BLaER1 treated with 17β-estradiol and CSF1 and Interleukin-3, amounts not matched to agents 10 nM and 100 nM (cell line): ENCODE measurements around the gene MAGI1.
A peak's percentile ranks its signal among the peaks of the same experiment; 100 is the strongest.
"Not testable (repeated sequence)": the region's sequence is repeated elsewhere in the genome, so short reads cannot be mapped to it uniquely, and the experiment has no call there.

Source experiments
- H3K27ac ChIP-seq, 11 experiments: shearing (Covaris generic); formaldehyde crosslinking; 2 replicates each; pipeline ENCODE4 v1.8.1; 2022
- H3K27me3 ChIP-seq, 11 experiments: shearing (Covaris generic); formaldehyde crosslinking; 2 replicates each; pipeline ENCODE4 v1.8.1; 2022
- H3K36me3 ChIP-seq, 11 experiments: shearing (Covaris generic); formaldehyde crosslinking; 2 replicates each; pipeline ENCODE4 v1.8.1; 2022
- H3K4me1 ChIP-seq, 10 experiments: shearing (Covaris generic); formaldehyde crosslinking; 2 replicates each; pipeline ENCODE4 v1.8.1; 2022
- H3K4me2 ChIP-seq, 11 experiments: shearing (Covaris generic); formaldehyde crosslinking; 2 replicates each; pipeline ENCODE4 v1.8.1; 2022
- H3K4me3 ChIP-seq, 10 experiments: shearing (Covaris generic); formaldehyde crosslinking; 2 replicates each; pipeline ENCODE4 v1.8.1; 2022
- H3K9ac ChIP-seq, 11 experiments: shearing (Covaris generic); formaldehyde crosslinking; 2 replicates each; pipeline ENCODE4 v1.8.1; 2022
- H3K9me3 ChIP-seq, 11 experiments: shearing (Covaris generic); formaldehyde crosslinking; replicated peaks in 1 of 11; 2 replicates each; pipeline ENCODE4 v1.8.1; 2022
- H4K20me1 ChIP-seq, 11 experiments: shearing (Covaris generic); formaldehyde crosslinking; 2 replicates each; pipeline ENCODE4 v1.8.1; 2022
- Cebpa-rat ChIP-seq, 11 experiments: shearing (Covaris generic); IDR thresholded peaks; 2 replicates each; pipeline ENCODE4 v1.8.1; 2022

The MAGI1 gene

DNA sequence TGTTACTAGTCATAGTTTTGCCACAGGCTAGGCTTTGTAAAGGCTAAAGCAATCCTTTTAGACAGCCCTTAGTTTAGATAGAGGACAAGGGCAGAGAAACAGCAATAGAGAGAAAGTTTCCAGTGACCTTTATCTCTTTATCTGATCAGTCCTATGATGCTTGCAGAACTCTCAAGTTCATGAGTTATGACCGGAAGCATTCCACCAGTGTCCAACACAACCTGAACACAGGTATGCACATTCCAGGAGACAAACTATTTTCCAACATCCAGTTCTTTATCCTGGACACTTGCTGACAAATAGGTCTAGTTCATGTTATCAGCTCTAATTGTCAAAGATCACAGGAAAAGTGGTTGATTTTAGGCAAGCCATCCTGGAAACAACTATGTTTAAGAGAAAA lies 422.2 kb downstream of the MAGI1 start:
- Histone ChIP-seq H3K4me3 (no peak overlapping the region), H4K20me1 (no peaks in the 10 kb centered on the region), H3K9ac (no peak overlapping the region), H3K4me1 (peaks cover 0 to 20% (median 11%) of the 10 kb centered on the region in 10 experiments; a peak in 13 of 20 replicates), H3K36me3 (peaks cover 0 to 4% (median 0%) of the 10 kb centered on the region in 11 experiments; a peak in 4 of 22 replicates), H3K27me3 (no peaks in the 10 kb centered on the region), H3K4me2 (no peak overlapping the region), H3K9me3 (peaks cover 0 to 7% (median 0%) of the 10 kb centered on the region in 11 experiments; a peak in 6 of 22 replicates), H3K27ac (no peak overlapping the region)
- no peak for TF ChIP-seq Cebpa-rat (IDR thresholded peaks at IDR 0.05)

DNA sequence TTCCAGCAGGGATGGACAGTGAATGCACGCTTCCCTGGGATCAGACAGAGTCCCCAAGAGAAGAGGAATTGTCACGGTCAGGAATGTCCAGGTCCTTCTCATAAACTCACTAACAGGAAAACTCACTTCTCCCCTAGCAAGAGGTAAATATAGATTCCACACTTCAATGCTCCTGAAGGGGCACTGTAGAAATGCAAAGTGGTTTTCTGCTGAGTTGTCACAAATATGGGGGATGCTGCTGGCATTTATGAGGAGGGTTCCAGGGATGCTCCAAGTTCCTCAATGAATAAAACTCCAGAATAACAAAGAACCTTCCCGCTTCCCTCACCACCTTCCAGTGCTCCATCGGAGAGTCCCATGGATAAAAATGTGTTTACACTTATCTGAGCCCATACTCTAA lies 423.4 kb downstream of the MAGI1 start:
- Histone ChIP-seq H3K27ac (no peak overlapping the region), H3K27me3 (no peaks in the 10 kb centered on the region), H3K4me2 (peak overlapping the region in 8 of 11 experiments; percentile 23 to 78 (median 50); a peak in 13 of 22 replicates), H3K4me3 (no peak overlapping the region), H3K9ac (no peak overlapping the region), H4K20me1 (no peaks in the 10 kb centered on the region), H3K4me1 (peaks cover 0 to 20% (median 11%) of the 10 kb centered on the region in 10 experiments; a peak in 13 of 20 replicates), H3K9me3 (no peaks in the 10 kb centered on the region), H3K36me3 (no peaks in the 10 kb centered on the region)
- no peak for TF ChIP-seq Cebpa-rat (IDR thresholded peaks at IDR 0.05)

DNA sequence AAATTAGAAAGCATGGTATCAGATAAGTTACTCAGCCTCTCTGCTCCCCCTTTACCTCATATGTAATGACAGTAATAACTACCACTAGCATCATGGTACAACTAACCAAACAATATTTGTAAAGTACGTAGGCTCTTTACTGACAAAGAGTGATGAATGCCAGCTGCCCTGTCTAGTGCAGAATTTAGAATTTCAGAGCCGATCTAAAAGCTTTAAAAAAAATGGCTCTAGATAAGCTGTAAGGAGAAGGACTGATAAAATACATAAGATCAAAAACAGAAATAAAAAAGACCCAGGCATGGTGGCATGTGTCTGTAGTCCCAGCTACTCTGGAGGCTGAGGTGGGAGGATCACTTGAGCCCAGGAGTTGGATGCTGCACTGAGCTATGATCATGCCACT lies 424.1 kb downstream of the MAGI1 start:
- Histone ChIP-seq H3K9ac (no peak overlapping the region), H3K4me3 (no peak overlapping the region), H3K27me3 (no peaks in the 10 kb centered on the region), H3K4me1 (peaks cover 0 to 18% (median 11%) of the 10 kb centered on the region in 10 experiments; a peak in 13 of 20 replicates), H3K9me3 (no peaks in the 10 kb centered on the region), H3K36me3 (no peaks in the 10 kb centered on the region), H3K27ac (no peak overlapping the region), H4K20me1 (no peaks in the 10 kb centered on the region), H3K4me2 (peak overlapping the region in 4 of 11 experiments; percentile 27 to 78 (median 50); a peak in 3 of 22 replicates)
- no peak for TF ChIP-seq Cebpa-rat (IDR thresholded peaks at IDR 0.05)

DNA sequence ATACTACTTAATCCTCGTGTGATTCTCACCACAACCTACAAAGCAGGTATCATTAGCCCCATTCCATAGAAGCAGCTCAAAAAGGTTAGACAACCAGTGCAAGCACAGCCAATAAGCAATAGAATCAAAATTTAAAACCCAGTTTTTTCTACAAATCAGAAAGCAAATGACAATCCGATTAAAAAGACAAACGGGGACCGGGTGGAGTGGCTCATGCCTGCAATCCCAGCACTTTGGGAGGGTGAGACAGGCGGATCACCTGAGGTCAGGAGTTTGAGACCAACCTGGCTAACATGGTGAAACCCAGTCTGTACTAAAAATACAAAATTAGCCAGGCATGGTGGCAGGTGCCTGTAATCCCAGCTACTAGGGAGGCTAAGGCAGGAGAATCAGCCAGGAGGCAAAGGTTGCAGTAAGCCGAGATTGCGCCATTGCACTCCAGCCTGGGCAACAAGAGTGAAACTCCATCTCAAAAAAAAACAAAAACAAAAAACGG lies 430.7 kb downstream of the MAGI1 start:
- not testable (repeated sequence) for H3K36me3 ChIP-seq, H3K27ac ChIP-seq, H3K4me1 ChIP-seq, H3K9ac ChIP-seq, H4K20me1 ChIP-seq, H3K9me3 ChIP-seq, H3K27me3 ChIP-seq, H3K4me2 ChIP-seq, H3K4me3 ChIP-seq

DNA sequence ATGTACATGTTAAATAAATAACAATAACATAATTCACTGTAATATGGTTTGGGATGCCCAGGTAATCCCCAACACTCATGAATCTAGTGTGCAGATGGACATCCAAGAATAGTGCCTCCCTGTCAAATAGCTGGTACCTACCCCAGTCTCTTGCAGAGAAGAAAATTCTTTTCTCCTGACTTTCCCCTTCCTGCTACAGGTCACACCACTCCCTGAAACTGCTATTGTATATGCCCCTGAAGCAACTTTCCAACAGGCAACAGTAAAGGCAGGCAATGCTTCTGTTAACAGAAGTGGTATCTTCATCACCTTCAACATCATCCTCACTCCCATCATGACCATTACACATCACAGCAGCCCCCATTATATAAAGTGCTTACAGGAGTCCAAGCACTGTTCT lies 431.6 kb downstream of the MAGI1 start:
- H3K4me1 ChIP-seq, result no peaks in the 10 kb centered on the region
- H3K4me2 ChIP-seq, result no peak overlapping the region
- H3K27ac ChIP-seq, result no peak overlapping the region
- H3K9ac ChIP-seq, result no peak overlapping the region
- H4K20me1 ChIP-seq, result no peaks in the 10 kb centered on the region
- no peaks in the 10 kb centered on the region for H3K36me3 ChIP-seq
- TF ChIP-seq Cebpa-rat (IDR thresholded peaks at IDR 0.05), result no peak
- H3K4me3 ChIP-seq, result no peak overlapping the region
- H3K27me3 ChIP-seq, result no peaks in the 10 kb centered on the region
- peaks cover 0 to 3% (median 0%) of the 10 kb centered on the region in 11 experiments; a peak in 1 of 22 replicates for H3K9me3 ChIP-seq

DNA sequence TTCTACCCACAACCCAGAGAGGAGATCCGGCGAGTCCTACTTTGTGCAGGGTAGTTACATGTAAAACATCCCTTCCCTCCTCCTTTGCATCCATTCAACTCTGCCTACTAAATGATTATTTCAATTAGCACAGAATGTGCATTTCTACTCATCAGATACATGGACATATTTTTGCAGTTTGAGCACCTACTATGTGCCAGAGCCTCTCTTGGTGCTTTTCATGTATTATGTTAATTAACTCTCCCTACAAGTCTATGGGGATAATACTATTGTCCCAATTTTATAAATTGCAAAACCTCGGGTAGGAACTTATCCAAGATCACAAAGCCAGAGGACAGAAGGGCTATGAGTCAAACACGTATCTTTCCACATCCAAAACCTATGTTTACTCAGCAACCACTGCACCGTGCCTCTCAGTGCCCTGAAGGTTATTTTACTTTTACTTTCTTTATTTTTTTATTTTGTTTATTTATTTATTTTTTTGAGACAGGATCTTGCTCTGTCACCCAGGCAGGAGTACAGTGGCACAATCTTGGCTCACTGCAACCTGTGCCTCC lies 432.8 kb downstream of the MAGI1 start:
- no peaks in the 10 kb centered on the region for H3K4me1 ChIP-seq
- H3K4me3 ChIP-seq, result no peak overlapping the region
- no peaks in the 10 kb centered on the region for H3K36me3 ChIP-seq
- H3K4me2 ChIP-seq, result no peak overlapping the region
- H3K27ac ChIP-seq, result no peak overlapping the region
- no peak for TF ChIP-seq Cebpa-rat (IDR thresholded peaks at IDR 0.05)
- H4K20me1 ChIP-seq, result no peaks in the 10 kb centered on the region
- peaks cover 0 to 3% (median 0%) of the 10 kb centered on the region in 11 experiments; a peak in 1 of 22 replicates for H3K9me3 ChIP-seq
- no peak overlapping the region for H3K9ac ChIP-seq
- H3K27me3 ChIP-seq, result no peaks in the 10 kb centered on the region

DNA sequence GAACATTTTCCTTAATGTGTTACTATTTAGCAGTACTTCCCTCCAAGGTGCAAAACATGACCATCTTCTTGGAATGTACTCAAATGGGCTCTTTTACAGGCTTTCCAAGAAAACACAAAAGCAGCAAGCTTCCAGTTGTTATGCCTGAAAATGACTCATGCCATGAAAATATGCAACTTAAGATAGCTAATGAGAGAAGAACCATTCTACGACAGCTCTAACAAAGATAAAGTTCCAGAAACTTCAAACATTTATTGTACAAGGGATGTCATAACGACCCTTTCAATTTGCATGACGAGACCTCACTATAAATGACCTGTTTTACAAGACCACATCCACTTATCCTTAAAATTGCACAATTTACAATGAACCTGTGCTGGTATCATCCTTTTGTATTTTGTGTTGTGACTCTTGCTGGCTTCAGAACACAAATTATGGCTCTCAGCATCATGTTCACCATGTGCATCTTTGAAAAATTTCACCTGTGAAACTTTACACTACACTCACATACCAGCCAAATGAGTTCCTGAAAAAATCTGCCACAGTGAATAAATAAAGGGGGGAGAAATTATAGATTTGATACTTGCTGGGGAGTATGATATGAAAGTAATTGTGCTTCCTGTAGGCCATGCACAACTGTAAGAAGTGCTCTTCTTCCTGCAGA lies 433.7 kb downstream of the MAGI1 start:
- H3K36me3 ChIP-seq, result no peaks in the 10 kb centered on the region
- no peak overlapping the region for H3K27ac ChIP-seq
- H3K4me3 ChIP-seq, result no peak overlapping the region
- H3K4me2 ChIP-seq, result no peak overlapping the region
- H4K20me1 ChIP-seq, result no peaks in the 10 kb centered on the region
- no peak overlapping the region for H3K9ac ChIP-seq
- H3K27me3 ChIP-seq, result no peaks in the 10 kb centered on the region
- no peaks in the 10 kb centered on the region for H3K4me1 ChIP-seq
- TF ChIP-seq Cebpa-rat (IDR thresholded peaks at IDR 0.05), result no peak
- peaks cover 0 to 3% (median 0%) of the 10 kb centered on the region in 11 experiments; a peak in 1 of 22 replicates for H3K9me3 ChIP-seq

DNA sequence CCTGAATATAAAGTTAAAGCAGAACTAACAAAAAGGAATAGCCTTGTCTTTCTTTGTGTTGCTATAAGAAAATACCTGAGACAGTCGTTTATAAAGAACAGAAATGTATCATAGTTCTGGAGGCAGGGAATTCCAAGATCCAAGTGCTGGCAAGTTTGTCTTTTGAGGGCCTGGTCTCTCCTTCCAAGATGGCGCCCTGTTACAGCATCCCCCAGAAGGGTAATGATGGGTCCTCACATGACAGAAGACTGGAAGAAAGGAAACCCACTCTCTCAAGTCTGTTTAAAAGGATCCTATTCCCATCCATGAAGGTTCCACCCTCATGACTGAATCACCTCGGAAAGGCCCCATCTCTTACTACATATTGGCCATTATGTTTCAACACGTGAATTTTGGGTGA lies 435.1 kb downstream of the MAGI1 start:
- TF ChIP-seq Cebpa-rat (IDR thresholded peaks at IDR 0.05), result no peak
- Histone ChIP-seq H3K4me1 (no peaks in the 10 kb centered on the region), H3K9me3 (peaks cover 0 to 5% (median 0%) of the 10 kb centered on the region in 11 experiments; a peak in 5 of 22 replicates), H3K27ac (no peak overlapping the region), H3K4me2 (no peak overlapping the region), H3K9ac (no peak overlapping the region), H3K27me3 (no peaks in the 10 kb centered on the region), H3K36me3 (no peaks in the 10 kb centered on the region; a peak in 1 of 22 replicates), H3K4me3 (no peak overlapping the region), H4K20me1 (no peaks in the 10 kb centered on the region)

DNA sequence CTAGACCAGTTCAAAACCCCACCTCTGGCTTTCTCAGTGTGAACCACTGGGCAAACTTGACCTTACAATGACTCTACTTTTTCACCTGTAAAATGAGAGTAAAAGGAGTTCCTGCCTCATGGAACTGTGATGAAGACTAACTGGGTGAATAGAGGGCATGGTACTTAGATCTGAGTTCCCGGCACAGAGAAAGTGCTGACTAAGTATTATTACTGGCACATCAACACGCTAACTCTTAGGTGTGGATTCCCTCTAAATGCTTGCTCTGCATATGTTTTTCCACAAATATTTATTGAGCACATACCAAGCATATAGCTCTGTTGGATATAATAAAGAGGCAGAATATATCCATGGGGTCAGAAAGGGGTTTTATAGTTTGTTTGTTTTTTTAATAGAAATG lies 437.8 kb downstream of the MAGI1 start:
- H3K4me2 ChIP-seq, result no peak overlapping the region
- no peak overlapping the region for H3K27ac ChIP-seq
- no peaks in the 10 kb centered on the region for H4K20me1 ChIP-seq
- TF ChIP-seq Cebpa-rat (IDR thresholded peaks at IDR 0.05), result no peak
- no peaks in the 10 kb centered on the region; a peak in 1 of 22 replicates for H3K36me3 ChIP-seq
- peaks cover 0 to 17% (median 0%) of the 10 kb centered on the region in 11 experiments; a peak in 7 of 22 replicates for H3K9me3 ChIP-seq
- H3K9ac ChIP-seq, result no peak overlapping the region
- H3K4me1 ChIP-seq, result peaks cover 0 to 8% (median 0%) of the 10 kb centered on the region in 10 experiments; a peak in 2 of 20 replicates
- H3K4me3 ChIP-seq, result no peak overlapping the region
- no peaks in the 10 kb centered on the region for H3K27me3 ChIP-seq
